WTC11 (cell line): ENCODE measurements around the gene CCDC144A. TPM values are rescaled to one million over a fixed set of nuclear protein-coding genes. Genes with fewer than 3 reads are reported as not detected.
"Not testable (repeated sequence)": the region's sequence is repeated elsewhere in the genome, so short reads cannot be mapped to it uniquely, and the experiment has no call there.

Source experiments
- ATAC-seq: fragments of 200-7000 bp; cut with Tn5 transposase; 2 replicates; pipeline ENCODE4 v1.10.0; 2021; ENCODE audit warnings: mild to moderate bottlenecking, moderate library complexity
- CTCF ChIA-PET: fragments of 300-600 bp; sonication (Branson Sonifier 250); formaldehyde crosslinking; loops from one replicate; lab custom pipeline; 2021; ENCODE audit warnings: antibody characterized with exemption; lab: Charles Lee
- POLR2A ChIA-PET: fragments of 350-600 bp; sonication (Branson Sonifier 250); formaldehyde crosslinking; loops from one replicate; lab custom pipeline; 2021; ENCODE audit warnings: antibody characterized with exemption; lab: Charles Lee
- DNase-seq: peaks from one replicate; pipeline ENCODE4 v3.0.0; 2021; ENCODE audit warnings: low spot score
- H3K27ac Mint-ChIP-seq: 2 replicates; pipeline ENCODE4 v1.8.0; 2021; ENCODE audit warnings: mixed read lengths
- H3K27me3 Mint-ChIP-seq: 2 replicates; pipeline ENCODE4 v1.8.0; 2021; ENCODE audit warnings: low read depth, mild to moderate bottlenecking, moderate library complexity, mixed read lengths
- H3K36me3 Mint-ChIP-seq: 2 replicates; pipeline ENCODE4 v1.8.0; 2021; ENCODE audit warnings: mixed read lengths
- H3K4me1 Mint-ChIP-seq: 2 replicates; pipeline ENCODE4 v1.8.0; 2022; ENCODE audit warnings: mixed read lengths
- H3K4me3 Mint-ChIP-seq: 2 replicates; pipeline ENCODE4 v1.8.0; 2021; ENCODE audit warnings: mild to moderate bottlenecking, moderate library complexity, mixed read lengths
- H3K9me3 Mint-ChIP-seq: 2 replicates; pipeline ENCODE4 v1.8.0; 2021; ENCODE audit warnings: mixed read lengths
- ATF2 ChIP-seq: sonication (generic); formaldehyde crosslinking; IDR thresholded peaks from 2 replicates; pipeline ENCODE4 v1.8.1; 2022; ENCODE audit warnings: low read depth, missing genetic modification reagents, borderline replicate concordance
- FOXP1 ChIP-seq: sonication (generic); formaldehyde crosslinking; IDR thresholded peaks from 2 replicates; pipeline ENCODE4 v1.8.0; 2022; ENCODE audit warnings: missing genetic modification reagents, mild to moderate bottlenecking, moderate library complexity, borderline replicate concordance
- FOXP4 ChIP-seq: sonication (generic); formaldehyde crosslinking; IDR thresholded peaks from 2 replicates; pipeline ENCODE4 v1.8.0; 2022; ENCODE audit warnings: mild to moderate bottlenecking, missing genetic modification reagents
- GABPB1 ChIP-seq: sonication (generic); formaldehyde crosslinking; IDR thresholded peaks from 2 replicates; pipeline ENCODE4 v1.8.1; 2023; ENCODE audit warnings: mild to moderate bottlenecking, missing genetic modification reagents
- HMGXB4 ChIP-seq: sonication (generic); formaldehyde crosslinking; IDR thresholded peaks from 2 replicates; pipeline ENCODE4 v1.8.1; 2023; ENCODE audit warnings: mild to moderate bottlenecking, moderate library complexity, missing genetic modification reagents
- JUN ChIP-seq: sonication (generic); formaldehyde crosslinking; IDR thresholded peaks from 2 replicates; pipeline ENCODE4 v1.8.0; 2023; ENCODE audit warnings: mild to moderate bottlenecking, missing genetic modification reagents
- MAX ChIP-seq: sonication (generic); formaldehyde crosslinking; IDR thresholded peaks from 2 replicates; pipeline ENCODE4 v1.8.0; 2022; ENCODE audit warnings: mild to moderate bottlenecking, missing genetic modification reagents
- MXD4 ChIP-seq: fragments of 250-450 bp; sonication (Bioruptor Pico); IDR thresholded peaks from 2 replicates; pipeline ENCODE4 v1.8.0; 2021; ENCODE audit warnings: mild to moderate bottlenecking, moderate library complexity, borderline replicate concordance
- MYBL2 ChIP-seq: sonication (generic); formaldehyde crosslinking; IDR thresholded peaks from 2 replicates; pipeline ENCODE4 v1.8.1; 2023; ENCODE audit warnings: mild to moderate bottlenecking, moderate library complexity, missing genetic modification reagents
- NFATC4 ChIP-seq: fragments of 250-450 bp; sonication (Bioruptor Pico); IDR thresholded peaks from 2 replicates; pipeline ENCODE4 v1.9.0; 2021; ENCODE audit warnings: mild to moderate bottlenecking
- NR2C2 ChIP-seq: sonication (generic); formaldehyde crosslinking; IDR thresholded peaks from 2 replicates; pipeline ENCODE4 v1.8.0; 2022; ENCODE audit warnings: mild to moderate bottlenecking, missing genetic modification reagents
- RORB ChIP-seq: fragments of 250-450 bp; sonication (Bioruptor Pico); IDR thresholded peaks from 2 replicates; pipeline ENCODE4 v1.9.0; 2021; ENCODE audit warnings: mild to moderate bottlenecking
- SMAD3 ChIP-seq: sonication (generic); formaldehyde crosslinking; IDR thresholded peaks from 2 replicates; pipeline ENCODE4 v1.8.0; 2022; ENCODE audit warnings: missing genetic modification reagents, mild to moderate bottlenecking, borderline replicate concordance
- USF1 ChIP-seq: sonication (generic); formaldehyde crosslinking; IDR thresholded peaks from 2 replicates; pipeline ENCODE4 v1.8.0; 2022; ENCODE audit warnings: mild to moderate bottlenecking, missing genetic modification reagents
- USF2 ChIP-seq: sonication (generic); formaldehyde crosslinking; IDR thresholded peaks from 2 replicates; pipeline ENCODE4 v1.8.1; 2023; ENCODE audit warnings: mild to moderate bottlenecking, missing genetic modification reagents, moderate library complexity
- ZBTB43 ChIP-seq: sonication (generic); formaldehyde crosslinking; IDR thresholded peaks from 2 replicates; pipeline ENCODE4 v1.8.1; 2023; ENCODE audit warnings: mild to moderate bottlenecking, missing genetic modification reagents
- ZNF138 ChIP-seq: sonication (generic); formaldehyde crosslinking; conservative IDR thresholded peaks from 2 replicates; pipeline ENCODE4 v1.8.1; 2022; ENCODE audit warnings: mild to moderate bottlenecking, moderate library complexity, missing genetic modification reagents
- ZNF232 ChIP-seq: sonication (generic); formaldehyde crosslinking; IDR thresholded peaks from 2 replicates; pipeline ENCODE4 v1.8.0; 2022; ENCODE audit warnings: mild to moderate bottlenecking, missing genetic modification reagents
- ZNF263 ChIP-seq: sonication (generic); formaldehyde crosslinking; IDR thresholded peaks from 2 replicates; pipeline ENCODE4 v1.8.1; 2022; ENCODE audit warnings: low read depth, mild to moderate bottlenecking, moderate library complexity, missing genetic modification reagents
- ZNF281 ChIP-seq: sonication (generic); formaldehyde crosslinking; IDR thresholded peaks from 2 replicates; pipeline ENCODE4 v1.8.0; 2023; ENCODE audit warnings: mild to moderate bottlenecking, missing genetic modification reagents
- total RNA-seq: library from RNA; stranded (reverse); gene quantifications from 3 replicates; pipeline ENCODE4 v1.2.3, GENCODE V29; 2021

Gene CCDC144A
- total RNA-seq, 1 experiment from 2014 or later, result 2.6 TPM

GRCh38 chr17:16666907-16667636, 23.0 kb upstream of the CCDC144A start:
- Mint-ChIP-seq H3K27me3 (peaks cover 60% of the 10 kb centered on the region), H3K4me3 (peak overlapping the region; percentile 65)
- H3K36me3 Mint-ChIP-seq, POLR2A ChIA-PET, H3K9me3 Mint-ChIP-seq, H3K27ac Mint-ChIP-seq, H3K4me1 Mint-ChIP-seq: not testable (repeated sequence)
- CTCF ChIA-PET, result interaction anchor here (1.5 kb wide), 1 partner anchor 78 kb away, joined by 5 read pairs; no protein-coding TSS in a partner anchor
- peak; percentile 80 for ATAC-seq
- DNase-seq, result peak; percentile 51
- TF ChIP-seq FOXP1 (CRISPR knock-in tag) (peak; percentile 39; the same call in 1 of the 2 replicates), USF2 (CRISPR knock-in tag) (peak; percentile 83), JUN (0 out of 2 replicates have a peak, but pooled peaks have one; percentile 21), FOXP4 (0 out of 2 replicates have a peak, but pooled peaks have one; percentile 13), MYBL2 (CRISPR knock-in tag) (0 out of 2 replicates have a peak, but pooled peaks have one; percentile 51), MAX (CRISPR knock-in tag) (peak; percentile 59; the same call in 1 of the 2 replicates), HMGXB4 (CRISPR knock-in tag) (peak; percentile 33; the same call in 1 of the 2 replicates), USF1 (peak; percentile 80)
- TF ChIP-seq, all 79 proteins: peak for 8; not testable (repeated sequence) for 71

GRCh38 chr17:16676676-16677268, 13.3 kb upstream of the CCDC144A start:
- DNase-seq (no peak), ATAC-seq (no peak)
- ChIA-PET POLR2A (no interaction called here), CTCF (no interaction called here)
- Mint-ChIP-seq H3K9me3 (no peaks in the 10 kb centered on the region), H3K4me3 (no peak overlapping the region), H3K27ac (no peak overlapping the region), H3K27me3 (no peaks in the 10 kb centered on the region), H3K36me3 (no peaks in the 10 kb centered on the region), H3K4me1 (peaks cover 5% of the 10 kb centered on the region)
- TF ChIP-seq SMAD3 (CRISPR knock-in tag) (no peak), ZNF138 (CRISPR knock-in tag) (no peak), ZBTB43 (no peak), ZNF232 (CRISPR knock-in tag) (no peak), MXD4 (CRISPR knock-in tag) (no peak), GABPB1 (CRISPR knock-in tag) (no peak), NFATC4 (CRISPR knock-in tag) (no peak), ZNF281 (CRISPR knock-in tag) (no peak), ATF2 (CRISPR knock-in tag) (no peak), MAX (CRISPR knock-in tag) (no peak), NR2C2 (CRISPR knock-in tag) (no peak), USF1 (no peak), RORB (no peak), ZNF263 (CRISPR knock-in tag) (no peak), JUN (no peak)
